Gastrocnemius medialis (tissue), 4 donors: ENCODE results near the gene AFG1L. TPM values are rescaled to one million over a fixed set of nuclear protein-coding genes. Genes with fewer than 3 reads are reported as not detected.
"Not testable (repeated sequence)": the region's sequence is repeated elsewhere in the genome, so short reads cannot be mapped to it uniquely, and the experiment has no call there.

Experiments used
- ATAC-seq, 2 donors: fragments of 150-250 bp; one replicate each; pipeline ENCODE4 v1.9.1; 2016
- DNase-seq, 2 donors: peaks; one replicate each; pipeline ENCODE4 v3.0.0-alpha.2; 2019
- H3K27ac ChIP-seq, 4 donors: fragments of 200-600 bp; sonication (generic); 1 replicate in 1 of 4; 2 replicates in 3 of 4; pipeline ENCODE4 v1.5.1; 2016 to 2018; ENCODE audit warnings: mild to moderate bottlenecking in 2 of 4, moderate library complexity in 1 of 4
- H3K27me3 ChIP-seq, 3 donors: fragments of 200-600 bp; sonication (generic) in 2 of 3; 1 replicate in 1 of 3; 2 replicates in 2 of 3; pipeline versions ENCODE4 v1.5.1 to v1.6.0; 2016 to 2019; ENCODE audit warnings: mild to moderate bottlenecking in 1 of 3, moderate library complexity in 1 of 3
- H3K36me3 ChIP-seq, 2 donors: fragments of 200-600 bp; sonication (generic) in 1 of 2; one replicate each; pipeline ENCODE4 v1.5.1; 2017 to 2018
- H3K4me1 ChIP-seq, 2 donors: fragments of 200-600 bp; sonication (generic) in 1 of 2; one replicate each; pipeline ENCODE4 v1.5.1; 2016 to 2017; ENCODE audit warnings: mild to moderate bottlenecking in 2 of 2
- H3K4me3 ChIP-seq, 4 donors: fragments of 200-600 bp; sonication (generic) in 3 of 4; 1 replicate in 1 of 4; 2 replicates in 3 of 4; pipeline ENCODE4 v1.5.1; 2016 to 2019; ENCODE audit warnings: mild to moderate bottlenecking in 2 of 4
- H3K9me3 ChIP-seq, 3 donors: fragments of 200-600 bp; sonication (generic) in 2 of 3; 1 replicate in 1 of 3; 2 replicates in 2 of 3; pipeline ENCODE4 v1.5.1; 2016 to 2019
- CTCF ChIP-seq, 5 experiments: fragments of 450-650 bp in 3 of 5; fragments of 200-600 bp in 2 of 5; sonication (generic) in 2 of 5; IDR thresholded peaks in 4 of 5; conservative IDR thresholded peaks in 1 of 5; 1 replicate in 4 of 5; 2 replicates in 1 of 5; pipeline ENCODE4 v1.5.1; 2016 to 2019; ENCODE audit warnings: antibody characterized with exemption in 5 of 5, mild to moderate bottlenecking in 3 of 5, moderate library complexity in 3 of 5
- POLR2A ChIP-seq, 2 donors: fragments of 450-650 bp; IDR thresholded peaks; one replicate each; pipeline ENCODE4 v1.6.1; 2017; ENCODE audit warnings: antibody characterized with exemption in 2 of 2, mild to moderate bottlenecking in 2 of 2, moderate library complexity in 2 of 2
- in situ Hi-C, 4 donors: fragments of 200-750 bp; cut with MboI; loops; one replicate each; pipeline versions ENCODE4 v1.15.0 to v1.8.0; 2017; ENCODE audit warnings: low sequenced_read_pairs in 4 of 4
- intact Hi-C: fragments of 100-400 bp; cut with DNase I; formaldehyde crosslinking; loops from one replicate; pipeline ENCODE4 v1.15.1; 2023; ENCODE audit warnings: low total_unique reads
- total RNA-seq, 4 donors: library from RNA; depleted of rRNA; stranded (reverse); fragments of >200 nt; gene quantifications; one replicate each; pipeline versions ENCODE4 v1.1.0 to v1.2.3, GENCODE V29; 2016

The AFG1L gene
- total RNA-seq, 4 donors from 2014 or later = 2.1 to 7.0 (median 2.6) TPM

GRCh38 chr6:108287373-108287772 is 7.5 kb upstream of the AFG1L start:
- no peaks in the 10 kb centered on the region for H3K27me3 ChIP-seq
- in situ Hi-C loops (loop anchor here in 1 of 4 donors (25.0 kb wide), 1 partner anchor 825 kb away; no protein-coding TSS in a partner anchor), intact Hi-C loops (no loop called here)
- H3K27ac ChIP-seq = no peak overlapping the region
- H3K4me3 ChIP-seq = no peak overlapping the region
- no peaks in the 10 kb centered on the region for H3K36me3 ChIP-seq
- ATAC-seq (no peak), DNase-seq (no peak)
- H3K9me3 ChIP-seq = no peaks in the 10 kb centered on the region
- H3K4me1 ChIP-seq = no peaks in the 10 kb centered on the region
- TF ChIP-seq POLR2A (IDR thresholded peaks at IDR 0.05) (no peak), CTCF (IDR thresholded peaks at IDR 0.05 in 4 of 5, conservative IDR thresholded peaks at IDR 0.05 in 1 of 5) (no peak)

- Histone ChIP-seq H3K4me1 (no peaks in the 10 kb centered on the region), H3K27ac (no peak overlapping the region), H3K4me3 (no peak overlapping the region), H3K9me3 (no peaks in the 10 kb centered on the region), H3K27me3 (no peaks in the 10 kb centered on the region), H3K36me3 (no peaks in the 10 kb centered on the region)
- intact Hi-C loops (no loop called here), in situ Hi-C loops (loop anchor here in 1 of 4 donors (25.0 kb wide), 1 partner anchor 824 kb away; no protein-coding TSS in a partner anchor)
- no peak for DNase-seq
- ATAC-seq = no peak
- TF ChIP-seq POLR2A (IDR thresholded peaks at IDR 0.05) (no peak), CTCF (IDR thresholded peaks at IDR 0.05 in 4 of 5, conservative IDR thresholded peaks at IDR 0.05 in 1 of 5) (no peak)
Measured at GRCh38 chr6:108288742-108289141, 6.1 kb upstream of the AFG1L start.

- Histone ChIP-seq H3K27ac (no peak overlapping the region), H3K36me3 (no peaks in the 10 kb centered on the region), H3K9me3 (no peaks in the 10 kb centered on the region), H3K4me1 (peaks cover 9% of the 10 kb centered on the region in 2 donors), H3K27me3 (no peaks in the 10 kb centered on the region), H3K4me3 (no peak overlapping the region)
- no peak for ATAC-seq
- intact Hi-C loops (no loop called here), in situ Hi-C loops (loop anchor here in 1 of 4 donors (25.0 kb wide), 1 partner anchor 821 kb away; no protein-coding TSS in a partner anchor)
- TF ChIP-seq POLR2A (IDR thresholded peaks at IDR 0.05) (no peak), CTCF (IDR thresholded peaks at IDR 0.05 in 4 of 5, conservative IDR thresholded peaks at IDR 0.05 in 1 of 5) (no peak)
- DNase-seq = no peak
Measured at GRCh38 chr6:108291091-108291490, 3.8 kb upstream of the AFG1L start.

- H3K27ac ChIP-seq, DNase-seq, H3K36me3 ChIP-seq, intact Hi-C loops, H3K4me3 ChIP-seq, ATAC-seq, H3K9me3 ChIP-seq, H3K27me3 ChIP-seq: not testable (repeated sequence)
- peaks cover 11 to 12% of the 10 kb centered on the region in 2 donors for H3K4me1 ChIP-seq
- in situ Hi-C loops = loop anchor here in 1 of 4 donors (25.0 kb wide), 1 partner anchor 820 kb away; no protein-coding TSS in a partner anchor
Measured at GRCh38 chr6:108292561-108292960, 2.3 kb upstream of the AFG1L start.

GRCh38 chr6:108293527-108294296 is 1.1 kb upstream of the AFG1L start:
- Histone ChIP-seq H3K27me3 (no peaks in the 10 kb centered on the region), H3K36me3 (no peaks in the 10 kb centered on the region), H3K9me3 (no peaks in the 10 kb centered on the region), H3K4me3 (peak overlapping the region; percentile 79 to 91 (median 82)), H3K27ac (peak overlapping the region; percentile 88 to 96 (median 92)), H3K4me1 (peaks cover 11 to 12% of the 10 kb centered on the region in 2 donors)
- DNase-seq (no peak), ATAC-seq (no peak)
- TF ChIP-seq POLR2A (IDR thresholded peaks at IDR 0.05) (no peak), CTCF (IDR thresholded peaks at IDR 0.05 in 4 of 5, conservative IDR thresholded peaks at IDR 0.05 in 1 of 5) (no peak)
- in situ Hi-C loops = loop anchor here in 1 of 4 donors (25.0 kb wide), 1 partner anchor 819 kb away; no protein-coding TSS in a partner anchor
- intact Hi-C loops = loop anchor here (1.0 kb wide), 1 partner anchor 32 kb away; the partner anchor contains the start of gene SNX3
